Cardiac fibroblast (primary cell): ENCODE results near the gene MYO3A.

ENCODE experiments used
- DNase-seq, 2 donors: peaks; one replicate each; pipeline versions ENCODE4 v3.0.0 to v3.0.0-alpha.2; 2010; ENCODE audit warnings: low read depth in 2 of 2
- H3K4me3 ChIP-seq, 2 donors: replicated peaks in 1 of 2; 1 replicate in 1 of 2; 2 replicates in 1 of 2; pipeline ENCODE4 v1.5.1; 2011; ENCODE audit warnings: low read depth in 2 of 2, low read length in 2 of 2, mild to moderate bottlenecking in 2 of 2, moderate library complexity in 1 of 2
- TF ChIP-seq, protein P1 (sequence below): IDR thresholded peaks from one replicate; pipeline ENCODE4 v1.5.1; 2011; ENCODE audit warnings: low read depth, mild to moderate bottlenecking, low read length, inconsistent platforms

MYO3A gene

DNA sequence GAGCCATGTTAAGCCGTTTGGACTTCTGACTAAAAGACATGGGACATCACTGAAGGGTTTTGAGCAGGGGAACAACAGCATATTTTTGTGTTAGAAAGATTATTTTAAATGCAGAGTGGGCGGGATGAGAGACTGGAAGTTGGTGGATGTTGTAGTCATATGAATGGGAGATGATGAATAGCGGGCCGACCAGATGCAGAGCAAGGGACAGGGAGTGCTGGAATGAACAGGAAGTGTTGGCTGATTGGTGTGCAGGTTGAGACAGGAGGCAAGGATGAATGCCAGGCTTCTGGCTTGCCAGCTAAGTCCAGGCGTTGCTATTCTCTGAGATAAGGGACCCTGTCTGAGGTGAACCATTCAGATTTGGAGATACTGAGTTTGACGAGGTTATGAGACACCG is 320.6 kb downstream of the MYO3A start:
- H3K4me3 ChIP-seq = no peak overlapping the region
- no peak for DNase-seq

DNA sequence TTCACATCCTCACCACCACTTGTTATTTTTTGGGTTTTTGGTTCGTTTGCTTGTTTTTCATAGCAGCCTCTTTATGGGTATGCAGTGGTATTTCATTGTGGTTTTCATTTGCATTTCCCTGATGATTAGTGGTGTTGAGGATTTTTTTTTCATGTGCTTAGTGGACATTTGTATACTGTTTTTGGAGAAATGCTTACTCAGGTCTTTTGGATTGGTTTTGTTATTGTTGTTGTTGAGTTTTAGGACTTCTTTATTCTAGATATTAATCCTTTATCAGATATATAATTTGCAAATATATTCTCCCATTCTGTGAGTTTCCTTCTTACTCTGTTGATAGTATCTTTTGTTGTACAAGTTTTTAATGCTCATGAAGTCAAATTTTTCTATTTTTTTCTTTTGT is 325.3 kb downstream of the MYO3A start:
- DNase-seq = no peak
- TF ChIP-seq, protein P1, sequence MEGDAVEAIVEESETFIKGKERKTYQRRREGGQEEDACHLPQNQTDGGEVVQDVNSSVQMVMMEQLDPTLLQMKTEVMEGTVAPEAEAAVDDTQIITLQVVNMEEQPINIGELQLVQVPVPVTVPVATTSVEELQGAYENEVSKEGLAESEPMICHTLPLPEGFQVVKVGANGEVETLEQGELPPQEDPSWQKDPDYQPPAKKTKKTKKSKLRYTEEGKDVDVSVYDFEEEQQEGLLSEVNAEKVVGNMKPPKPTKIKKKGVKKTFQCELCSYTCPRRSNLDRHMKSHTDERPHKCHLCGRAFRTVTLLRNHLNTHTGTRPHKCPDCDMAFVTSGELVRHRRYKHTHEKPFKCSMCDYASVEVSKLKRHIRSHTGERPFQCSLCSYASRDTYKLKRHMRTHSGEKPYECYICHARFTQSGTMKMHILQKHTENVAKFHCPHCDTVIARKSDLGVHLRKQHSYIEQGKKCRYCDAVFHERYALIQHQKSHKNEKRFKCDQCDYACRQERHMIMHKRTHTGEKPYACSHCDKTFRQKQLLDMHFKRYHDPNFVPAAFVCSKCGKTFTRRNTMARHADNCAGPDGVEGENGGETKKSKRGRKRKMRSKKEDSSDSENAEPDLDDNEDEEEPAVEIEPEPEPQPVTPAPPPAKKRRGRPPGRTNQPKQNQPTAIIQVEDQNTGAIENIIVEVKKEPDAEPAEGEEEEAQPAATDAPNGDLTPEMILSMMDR = no peak
- H3K4me3 ChIP-seq = no peak overlapping the region

More for the DNA sequence above, 320.6 kb downstream of the MYO3A start:
- TF ChIP-seq, protein P1 = no peak
